ENCODE data around the gene ENAM. TPM values are rescaled to one million over a fixed set of nuclear protein-coding genes. Genes with fewer than 3 reads are reported as not detected.

ENAM gene
- total and polyA plus RNA-seq, 2 experiments from 2014 or later, result not detected

- Mint-ChIP-seq H3K27ac (no peak overlapping the region), H3K4me1 (no peaks in the 10 kb centered on the region; the same call in 2 of the 3 replicates), H3K27me3 (ENCODE audit: insufficient read depth, low read depth, poor library complexity) (peaks cover 3% of the 10 kb centered on the region), H3K4me3 (no peak overlapping the region), H3K9me3 (no peaks in the 10 kb centered on the region), H3K36me3 (ENCODE audit: low read depth) (no peaks in the 10 kb centered on the region; the same call in 2 of the 3 replicates)
- Histone ChIP-seq H3K79me2 (replicated peaks; ENCODE audit: insufficient read depth) (no peaks in the 10 kb centered on the region), H2AFZ (peak overlapping the region; percentile 29; the same call in 1 of the 2 replicates), H3K27me3 (ENCODE audit: insufficient read depth) (no peaks in the 10 kb centered on the region), H3K4me3 (no peak overlapping the region), H3K9me2 (ENCODE audit: insufficient read depth) (no peaks in the 10 kb centered on the region), H3F3A (replicated peaks; ENCODE audit: low read depth) (no peaks in the 10 kb centered on the region), H3K27ac (ENCODE audit: low read depth) (no peak overlapping the region), H3K4me2 (no peak overlapping the region), H3K4me1 (ENCODE audit: insufficient read depth) (no peaks in the 10 kb centered on the region; the same call in 1 of the 2 replicates), H4K20me1 (replicated peaks; ENCODE audit: insufficient read depth) (no peaks in the 10 kb centered on the region), H3K36me3 (ENCODE audit: insufficient read depth) (no peaks in the 10 kb centered on the region)
- TF ChIP-seq ETS1 (IDR thresholded peaks at IDR 0.05), result no peak
- no peak for TF ChIP-seq NANOG (IDR thresholded peaks at IDR 0.05; ENCODE audit: borderline replicate concordance)
- TF ChIP-seq ZNF114 (CRISPR knock-in tag; IDR thresholded peaks at IDR 0.05), result no peak
- TF ChIP-seq EZH2phosphoT487 (IDR thresholded peaks at IDR 0.05; ENCODE audit: unreplicated experiment), result no peak
- TF ChIP-seq, protein P1, sequence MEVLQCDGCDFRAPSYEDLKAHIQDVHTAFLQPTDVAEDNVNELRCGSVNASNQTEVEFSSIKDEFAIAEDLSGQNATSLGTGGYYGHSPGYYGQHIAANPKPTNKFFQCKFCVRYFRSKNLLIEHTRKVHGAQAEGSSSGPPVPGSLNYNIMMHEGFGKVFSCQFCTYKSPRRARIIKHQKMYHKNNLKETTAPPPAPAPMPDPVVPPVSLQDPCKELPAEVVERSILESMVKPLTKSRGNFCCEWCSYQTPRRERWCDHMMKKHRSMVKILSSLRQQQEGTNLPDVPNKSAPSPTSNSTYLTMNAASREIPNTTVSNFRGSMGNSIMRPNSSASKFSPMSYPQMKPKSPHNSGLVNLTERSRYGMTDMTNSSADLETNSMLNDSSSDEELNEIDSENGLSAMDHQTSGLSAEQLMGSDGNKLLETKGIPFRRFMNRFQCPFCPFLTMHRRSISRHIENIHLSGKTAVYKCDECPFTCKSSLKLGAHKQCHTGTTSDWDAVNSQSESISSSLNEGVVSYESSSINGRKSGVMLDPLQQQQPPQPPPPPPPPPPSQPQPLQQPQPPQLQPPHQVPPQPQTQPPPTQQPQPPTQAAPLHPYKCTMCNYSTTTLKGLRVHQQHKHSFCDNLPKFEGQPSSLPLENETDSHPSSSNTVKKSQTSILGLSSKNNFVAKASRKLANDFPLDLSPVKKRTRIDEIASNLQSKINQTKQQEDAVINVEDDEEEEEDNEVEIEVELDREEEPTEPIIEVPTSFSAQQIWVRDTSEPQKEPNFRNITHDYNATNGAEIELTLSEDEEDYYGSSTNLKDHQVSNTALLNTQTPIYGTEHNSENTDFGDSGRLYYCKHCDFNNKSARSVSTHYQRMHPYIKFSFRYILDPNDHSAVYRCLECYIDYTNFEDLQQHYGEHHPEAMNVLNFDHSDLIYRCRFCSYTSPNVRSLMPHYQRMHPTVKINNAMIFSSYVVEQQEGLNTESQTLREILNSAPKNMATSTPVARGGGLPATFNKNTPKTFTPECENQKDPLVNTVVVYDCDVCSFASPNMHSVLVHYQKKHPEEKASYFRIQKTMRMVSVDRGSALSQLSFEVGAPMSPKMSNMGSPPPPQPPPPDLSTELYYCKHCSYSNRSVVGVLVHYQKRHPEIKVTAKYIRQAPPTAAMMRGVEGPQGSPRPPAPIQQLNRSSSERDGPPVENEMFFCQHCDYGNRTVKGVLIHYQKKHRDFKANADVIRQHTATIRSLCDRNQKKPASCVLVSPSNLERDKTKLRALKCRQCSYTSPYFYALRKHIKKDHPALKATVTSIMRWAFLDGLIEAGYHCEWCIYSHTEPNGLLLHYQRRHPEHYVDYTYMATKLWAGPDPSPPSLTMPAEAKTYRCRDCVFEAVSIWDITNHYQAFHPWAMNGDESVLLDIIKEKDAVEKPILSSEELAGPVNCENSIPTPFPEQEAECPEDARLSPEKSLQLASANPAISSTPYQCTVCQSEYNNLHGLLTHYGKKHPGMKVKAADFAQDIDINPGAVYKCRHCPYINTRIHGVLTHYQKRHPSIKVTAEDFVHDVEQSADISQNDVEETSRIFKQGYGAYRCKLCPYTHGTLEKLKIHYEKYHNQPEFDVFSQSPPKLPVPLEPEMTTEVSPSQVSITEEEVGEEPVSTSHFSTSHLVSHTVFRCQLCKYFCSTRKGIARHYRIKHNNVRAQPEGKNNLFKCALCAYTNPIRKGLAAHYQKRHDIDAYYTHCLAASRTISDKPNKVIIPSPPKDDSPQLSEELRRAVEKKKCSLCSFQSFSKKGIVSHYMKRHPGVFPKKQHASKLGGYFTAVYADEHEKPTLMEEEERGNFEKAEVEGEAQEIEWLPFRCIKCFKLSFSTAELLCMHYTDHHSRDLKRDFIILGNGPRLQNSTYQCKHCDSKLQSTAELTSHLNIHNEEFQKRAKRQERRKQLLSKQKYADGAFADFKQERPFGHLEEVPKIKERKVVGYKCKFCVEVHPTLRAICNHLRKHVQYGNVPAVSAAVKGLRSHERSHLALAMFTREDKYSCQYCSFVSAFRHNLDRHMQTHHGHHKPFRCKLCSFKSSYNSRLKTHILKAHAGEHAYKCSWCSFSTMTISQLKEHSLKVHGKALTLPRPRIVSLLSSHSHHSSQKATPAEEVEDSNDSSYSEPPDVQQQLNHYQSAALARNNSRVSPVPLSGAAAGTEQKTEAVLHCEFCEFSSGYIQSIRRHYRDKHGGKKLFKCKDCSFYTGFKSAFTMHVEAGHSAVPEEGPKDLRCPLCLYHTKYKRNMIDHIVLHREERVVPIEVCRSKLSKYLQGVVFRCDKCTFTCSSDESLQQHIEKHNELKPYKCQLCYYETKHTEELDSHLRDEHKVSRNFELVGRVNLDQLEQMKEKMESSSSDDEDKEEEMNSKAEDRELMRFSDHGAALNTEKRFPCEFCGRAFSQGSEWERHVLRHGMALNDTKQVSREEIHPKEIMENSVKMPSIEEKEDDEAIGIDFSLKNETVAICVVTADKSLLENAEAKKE (CRISPR knock-in tag; IDR thresholded peaks at IDR 0.05), result no peak
- TF ChIP-seq, protein P2, sequence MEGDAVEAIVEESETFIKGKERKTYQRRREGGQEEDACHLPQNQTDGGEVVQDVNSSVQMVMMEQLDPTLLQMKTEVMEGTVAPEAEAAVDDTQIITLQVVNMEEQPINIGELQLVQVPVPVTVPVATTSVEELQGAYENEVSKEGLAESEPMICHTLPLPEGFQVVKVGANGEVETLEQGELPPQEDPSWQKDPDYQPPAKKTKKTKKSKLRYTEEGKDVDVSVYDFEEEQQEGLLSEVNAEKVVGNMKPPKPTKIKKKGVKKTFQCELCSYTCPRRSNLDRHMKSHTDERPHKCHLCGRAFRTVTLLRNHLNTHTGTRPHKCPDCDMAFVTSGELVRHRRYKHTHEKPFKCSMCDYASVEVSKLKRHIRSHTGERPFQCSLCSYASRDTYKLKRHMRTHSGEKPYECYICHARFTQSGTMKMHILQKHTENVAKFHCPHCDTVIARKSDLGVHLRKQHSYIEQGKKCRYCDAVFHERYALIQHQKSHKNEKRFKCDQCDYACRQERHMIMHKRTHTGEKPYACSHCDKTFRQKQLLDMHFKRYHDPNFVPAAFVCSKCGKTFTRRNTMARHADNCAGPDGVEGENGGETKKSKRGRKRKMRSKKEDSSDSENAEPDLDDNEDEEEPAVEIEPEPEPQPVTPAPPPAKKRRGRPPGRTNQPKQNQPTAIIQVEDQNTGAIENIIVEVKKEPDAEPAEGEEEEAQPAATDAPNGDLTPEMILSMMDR (conservative IDR thresholded peaks at IDR 0.05; ENCODE audit: low read depth in 2 of 2), result no peak
- no peak for TF ChIP-seq STAT1 (IDR thresholded peaks at IDR 0.05; ENCODE audit: unreplicated experiment)
- no peak for DNase-seq (ENCODE audit: low spot score)
- ATAC-seq, result no peak
Observed at GRCh38 chr4:70627620-70628019, 924 bp upstream of the ENAM start.
